ENCODE results near the gene EPHA10.

Gene EPHA10

GRCh38 chr1:37732111-37732780 is 32.7 kb downstream of the EPHA10 start:
- no peak for DNase-seq

GRCh38 chr1:37731312-37732019 is 33.5 kb downstream of the EPHA10 start:
- DNase-seq: no peak

- DNase-seq: no peak
Observed at GRCh38 chr1:37730376-37730775, 34.5 kb downstream of the EPHA10 start.

GRCh38 chr1:37728416-37728815 is 36.5 kb downstream of the EPHA10 start:
- DNase-seq: no peak

GRCh38 chr1:37726751-37727585 is 38.0 kb downstream of the EPHA10 start:
- no peak for DNase-seq

- DNase-seq: no peak
Observed at GRCh38 chr1:37725851-37726613, 38.9 kb downstream of the EPHA10 start.

- DNase-seq: no peak
Observed at GRCh38 chr1:37724575-37724974, 40.3 kb downstream of the EPHA10 start.

- no peak for DNase-seq
Observed at GRCh38 chr1:37723390-37724078, 41.4 kb downstream of the EPHA10 start.

GRCh38 chr1:37723072-37723389 is 41.9 kb downstream of the EPHA10 start:
- no peak for DNase-seq

GRCh38 chr1:37722181-37723071 is 42.5 kb downstream of the EPHA10 start:
- no peak for DNase-seq

- no peak for DNase-seq
Observed at GRCh38 chr1:37721565-37721964, 43.4 kb downstream of the EPHA10 start.

GRCh38 chr1:37720231-37721130 is 44.4 kb downstream of the EPHA10 start:
- no peak for DNase-seq

GRCh38 chr1:37719572-37720195 is 45.2 kb downstream of the EPHA10 start:
- DNase-seq: no peak

- no peak for DNase-seq
Observed at GRCh38 chr1:37718901-37719571, 45.9 kb downstream of the EPHA10 start.

- DNase-seq: no peak
Observed at GRCh38 chr1:37718181-37718900, 46.6 kb downstream of the EPHA10 start.

GRCh38 chr1:37717631-37718030 is 47.3 kb downstream of the EPHA10 start:
- no peak for DNase-seq

GRCh38 chr1:37716321-37716720 is 48.6 kb downstream of the EPHA10 start:
- no peak for DNase-seq

- DNase-seq: no peak
Observed at GRCh38 chr1:37714689-37715088, 50.2 kb downstream of the EPHA10 start.

GRCh38 chr1:37714226-37714625 is 50.7 kb downstream of the EPHA10 start:
- DNase-seq: no peak
